ENCODE results near the gene ZNF579.

GRCh38 chr19:55598719-55599467, 18.2 kb upstream of the ZNF579 start:
- TF ChIP-seq YY1 (IDR thresholded peaks at IDR 0.05; ENCODE audit: insufficient read depth, insufficient read length) (no peak), ZNF274 (IDR thresholded peaks at IDR 0.05; ENCODE audit: low read depth, low read length) (no peak), SUZ12 (IDR thresholded peaks at IDR 0.05; ENCODE audit: extremely low read depth, insufficient read depth, insufficient read length) (no peak)

All from NT2/D1 (cell line).